ENCODE results near the gene SLC35A4. TPM values are rescaled to one million over a fixed set of nuclear protein-coding genes. Genes with fewer than 3 reads are reported as not detected.

Gene SLC35A4
- total RNA-seq, 1 donor from 2014 or later: 59.9 TPM

GRCh38 chr5:140560227-140560626 lies 4.4 kb upstream of the SLC35A4 start:
- peaks cover 37% of the 10 kb centered on the region for H3K79me2 ChIP-seq (ENCODE audit: insufficient read depth, low read length)
- H3K4me3 ChIP-seq (ENCODE audit: insufficient read depth, low read depth, low read length): no peak overlapping the region
- FAIRE-seq: no peak
- H3K4me2 ChIP-seq (ENCODE audit: low read length): no peak overlapping the region
- Mint-ChIP-seq H3K4me1 (ENCODE audit: low read depth, unreplicated experiment) (peaks cover 13% of the 10 kb centered on the region), H3K27ac (ENCODE audit: unreplicated experiment) (no peak overlapping the region), H3K27me3 (ENCODE audit: low read depth, unreplicated experiment) (no peaks in the 10 kb centered on the region), H3K36me3 (ENCODE audit: low read depth, unreplicated experiment) (peaks cover 18% of the 10 kb centered on the region), H3K4me3 (ENCODE audit: unreplicated experiment) (no peak overlapping the region), H3K9me3 (ENCODE audit: unreplicated experiment) (no peaks in the 10 kb centered on the region)
- H3K27me3 ChIP-seq (ENCODE audit: insufficient read depth, low read length): no peaks in the 10 kb centered on the region
- no peaks in the 10 kb centered on the region for H3K9me3 ChIP-seq (ENCODE audit: insufficient read depth, low read depth, low read length)
- H3K9ac ChIP-seq (ENCODE audit: low read length): no peak overlapping the region
- no peaks in the 10 kb centered on the region for H3K36me3 ChIP-seq (ENCODE audit: insufficient read depth, low read length)
- peaks cover 23% of the 10 kb centered on the region for H3K4me1 ChIP-seq (ENCODE audit: insufficient read depth, low read length)
- peaks cover 12% of the 10 kb centered on the region for H4K20me1 ChIP-seq (ENCODE audit: insufficient read depth, low read length)
- DNase-seq (ENCODE audit: low read depth): no peak
- no peak overlapping the region for H2AFZ ChIP-seq (ENCODE audit: low read depth, low read length)
- TF ChIP-seq EZH2 (IDR thresholded peaks at IDR 0.05; ENCODE audit: insufficient read depth, low read length): no peak
- TF ChIP-seq CTCF (IDR thresholded peaks at IDR 0.05; ENCODE audit: insufficient read depth, low read depth, low read length): no peak
- no peak overlapping the region for H3K27ac ChIP-seq (ENCODE audit: low read depth, low read length)

- Histone ChIP-seq H3K9me3 (ENCODE audit: insufficient read depth, low read depth, low read length) (no peaks in the 10 kb centered on the region), H3K4me3 (ENCODE audit: insufficient read depth, low read depth, low read length) (no peak overlapping the region)
These were observed 2.7 kb upstream of the SLC35A4 start for GRCh38 chr5:140561753-140562523.

More at GRCh38 chr5:140561753-140562523, 2.7 kb upstream of the SLC35A4 start:
- Histone ChIP-seq H2AFZ (ENCODE audit: low read depth, low read length) (no peak overlapping the region), H3K9ac (ENCODE audit: low read length) (no peak overlapping the region), H3K27me3 (ENCODE audit: insufficient read depth, low read length) (no peaks in the 10 kb centered on the region), H3K36me3 (ENCODE audit: insufficient read depth, low read length) (peaks cover 7% of the 10 kb centered on the region), H4K20me1 (ENCODE audit: insufficient read depth, low read length) (peaks cover 4% of the 10 kb centered on the region), H3K4me2 (ENCODE audit: low read length) (no peak overlapping the region), H3K79me2 (ENCODE audit: insufficient read depth, low read length) (peaks cover 37% of the 10 kb centered on the region), H3K4me1 (ENCODE audit: insufficient read depth, low read length) (peaks cover 23% of the 10 kb centered on the region), H3K27ac (ENCODE audit: low read depth, low read length) (no peak overlapping the region)
- peak overlapping the region; percentile 90 for H3K4me3 Mint-ChIP-seq (ENCODE audit: unreplicated experiment)
- DNase-seq (ENCODE audit: low read depth): no peak
- peaks cover 16% of the 10 kb centered on the region for H3K36me3 Mint-ChIP-seq (ENCODE audit: low read depth, unreplicated experiment)
- no peak overlapping the region for H3K27ac Mint-ChIP-seq (ENCODE audit: unreplicated experiment)
- TF ChIP-seq EZH2 (IDR thresholded peaks at IDR 0.05; ENCODE audit: insufficient read depth, low read length) (no peak), CTCF (IDR thresholded peaks at IDR 0.05; ENCODE audit: insufficient read depth, low read depth, low read length) (no peak)
- H3K9me3 Mint-ChIP-seq (ENCODE audit: unreplicated experiment): no peaks in the 10 kb centered on the region
- H3K4me1 Mint-ChIP-seq (ENCODE audit: low read depth, unreplicated experiment): peaks cover 12% of the 10 kb centered on the region
- H3K27me3 Mint-ChIP-seq (ENCODE audit: low read depth, unreplicated experiment): no peaks in the 10 kb centered on the region
- no peak for FAIRE-seq

Measured in astrocyte (in vitro differentiated cells and primary cell).